EH (cell line): ENCODE results near the gene ZFAND2A.
A peak's percentile ranks its signal among the peaks of the same experiment; 100 is the strongest.
"Not testable (repeated sequence)": the region's sequence is repeated elsewhere in the genome, so short reads cannot be mapped to it uniquely, and the experiment has no call there.

Experiments used
- DNase-seq: peaks from one replicate; pipeline ENCODE4 v3.0.0-alpha.2; 2015; ENCODE audit warnings: low read depth

ZFAND2A gene

GRCh38 chr7:1124164-1124563 is 35.8 kb downstream of the ZFAND2A start:
- no peak for DNase-seq

DNA sequence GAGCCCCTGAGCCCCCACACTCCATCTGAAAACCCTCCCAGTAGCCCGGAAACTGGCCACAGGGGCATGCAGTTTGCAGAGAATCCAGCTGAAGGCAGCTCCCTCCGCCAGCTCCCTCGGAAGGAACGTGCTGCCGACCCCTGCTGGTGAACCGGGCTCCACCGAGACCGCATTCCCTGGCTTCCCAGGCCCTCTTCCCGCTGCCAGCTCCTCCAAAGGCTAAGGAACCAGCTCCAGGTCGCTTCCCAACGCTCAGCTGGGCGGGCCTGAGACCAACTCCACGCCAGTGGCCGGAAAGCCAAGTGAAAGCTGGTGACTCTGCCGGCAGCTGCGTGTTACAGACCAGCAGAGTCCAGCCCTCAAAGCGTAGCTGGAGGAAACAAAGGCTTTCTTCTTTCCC is 36.3 kb downstream of the ZFAND2A start:
- DNase-seq = peak; percentile 69

GRCh38 chr7:1122832-1123501 is 37.0 kb downstream of the ZFAND2A start:
- no peak for DNase-seq

- no peak for DNase-seq
Observed at GRCh38 chr7:1121886-1122831, 37.8 kb downstream of the ZFAND2A start.

DNA sequence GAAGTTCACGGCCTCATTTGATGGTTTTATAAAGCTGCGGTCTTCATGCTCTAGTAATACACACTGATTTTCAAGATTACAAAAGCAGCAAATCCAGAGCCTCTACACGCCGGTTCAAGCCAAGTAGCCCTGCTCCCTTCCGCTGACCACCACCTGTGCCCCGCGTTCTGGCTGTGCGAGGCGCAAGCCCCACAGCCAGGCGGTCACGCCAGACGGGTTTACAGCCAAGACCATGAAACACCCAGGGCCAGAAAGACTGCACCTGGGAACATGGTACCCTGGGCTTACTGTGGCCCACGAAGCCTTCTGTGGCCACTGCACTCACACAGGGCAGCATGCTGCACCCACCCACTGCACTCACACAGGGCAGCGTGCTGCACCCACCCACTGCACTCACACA is 38.5 kb downstream of the ZFAND2A start:
- DNase-seq = no peak

- DNase-seq = no peak
Observed at GRCh38 chr7:1120791-1121190, 39.2 kb downstream of the ZFAND2A start.

DNA sequence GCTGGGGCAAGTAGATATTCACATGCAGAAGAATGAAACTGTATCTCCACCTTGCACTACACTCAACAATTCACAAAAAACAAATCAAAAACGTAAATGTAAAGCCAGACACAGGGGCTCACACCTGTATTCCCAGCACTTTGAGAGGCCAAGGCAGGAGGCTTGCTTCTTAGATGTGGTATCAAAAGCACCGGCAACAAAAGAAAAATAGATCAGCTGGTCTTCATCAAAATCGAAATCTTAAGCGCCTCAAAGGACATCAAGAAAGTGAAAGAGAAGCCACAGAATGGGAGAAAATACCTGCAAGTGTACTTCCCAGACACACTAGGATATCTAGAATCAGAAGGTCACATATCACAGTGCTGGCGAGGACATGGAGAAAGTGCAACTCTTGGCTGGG is 40.8 kb downstream of the ZFAND2A start:
- no peak for DNase-seq

DNA sequence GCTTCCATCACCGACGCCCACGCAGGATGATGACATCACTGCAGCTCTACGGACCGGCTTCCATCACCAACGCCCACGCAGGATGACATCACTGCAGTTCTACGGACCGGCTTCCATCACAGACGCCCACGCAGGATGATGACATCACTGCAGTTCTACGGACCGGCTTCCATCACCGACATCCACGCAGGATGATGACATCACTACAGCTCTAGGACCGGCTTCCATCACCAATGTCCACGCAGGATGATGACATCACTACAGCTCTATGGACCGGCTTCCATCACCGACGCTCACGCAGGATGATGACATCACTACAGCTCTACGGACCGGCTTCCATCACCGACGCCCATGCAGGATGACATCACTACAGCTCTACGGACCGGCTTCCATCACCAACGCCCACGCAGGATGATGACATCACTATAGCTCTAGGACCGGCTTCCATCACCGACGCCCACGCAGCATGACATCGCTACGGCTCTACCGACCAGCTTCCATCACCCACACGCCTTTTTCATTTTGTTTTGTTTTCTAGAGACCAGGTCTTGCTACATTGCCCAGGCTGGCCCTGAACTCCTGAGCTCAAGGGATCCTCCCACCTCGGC is 42.6 kb downstream of the ZFAND2A start:
- DNase-seq = no peak

DNA sequence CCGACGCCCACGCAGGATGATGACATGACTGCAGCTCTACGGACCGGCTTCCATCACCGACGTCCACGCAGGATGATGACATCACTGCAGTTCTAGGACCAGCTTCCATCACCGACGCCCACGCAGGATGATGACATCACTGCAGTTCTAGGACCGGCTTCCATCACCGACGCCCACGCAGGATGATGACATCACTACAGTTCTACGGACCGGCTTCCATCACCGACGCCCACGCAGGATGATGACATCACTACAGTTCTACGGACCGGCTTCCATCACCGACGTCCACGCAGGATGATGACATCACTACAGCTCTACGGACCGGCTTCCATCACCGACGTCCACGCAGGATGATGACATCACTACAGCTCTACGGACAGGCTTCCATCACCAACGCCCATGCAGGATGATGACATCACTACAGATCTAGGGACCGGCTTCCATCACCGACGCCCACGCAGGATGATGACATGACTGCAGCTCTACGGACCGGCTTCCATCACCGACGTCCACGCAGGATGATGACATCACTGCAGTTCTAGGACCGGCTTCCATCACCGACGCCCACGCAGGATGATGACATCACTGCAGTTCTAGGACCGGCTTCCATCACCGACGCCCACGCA is 43.5 kb downstream of the ZFAND2A start:
- DNase-seq = not testable (repeated sequence)

GRCh38 chr7:1115171-1116045 is 44.6 kb downstream of the ZFAND2A start:
- not testable (repeated sequence) for DNase-seq

GRCh38 chr7:1114505-1114904 is 45.5 kb downstream of the ZFAND2A start:
- DNase-seq = no peak

- no peak for DNase-seq
Observed at GRCh38 chr7:1114088-1114487, 45.9 kb downstream of the ZFAND2A start.

- no peak for DNase-seq
Observed at GRCh38 chr7:1113548-1113885, 46.5 kb downstream of the ZFAND2A start.

- DNase-seq = no peak
Observed at GRCh38 chr7:1112625-1113547, 47.1 kb downstream of the ZFAND2A start.

DNA sequence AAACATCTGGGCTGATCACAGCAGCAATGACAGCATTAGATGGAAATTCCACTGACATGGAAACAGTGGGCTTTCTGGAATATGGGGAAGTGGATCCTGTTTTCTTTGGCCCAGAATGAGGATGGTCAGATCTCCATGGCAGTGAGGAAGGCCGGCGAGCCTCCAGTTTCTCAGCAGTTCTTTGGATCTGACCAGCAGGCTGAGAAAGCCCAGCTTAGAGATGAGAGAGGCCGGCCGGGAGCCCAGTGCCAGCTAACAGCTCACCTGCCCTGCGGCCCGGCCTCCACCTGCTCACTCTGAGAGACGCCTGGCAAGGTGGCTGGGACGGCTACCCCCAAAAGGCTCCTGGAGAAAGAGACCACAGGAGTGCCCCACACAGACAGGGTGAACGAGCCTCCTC is 47.9 kb downstream of the ZFAND2A start:
- DNase-seq = no peak

GRCh38 chr7:1111156-1111555 is 48.8 kb downstream of the ZFAND2A start:
- no peak for DNase-seq

DNA sequence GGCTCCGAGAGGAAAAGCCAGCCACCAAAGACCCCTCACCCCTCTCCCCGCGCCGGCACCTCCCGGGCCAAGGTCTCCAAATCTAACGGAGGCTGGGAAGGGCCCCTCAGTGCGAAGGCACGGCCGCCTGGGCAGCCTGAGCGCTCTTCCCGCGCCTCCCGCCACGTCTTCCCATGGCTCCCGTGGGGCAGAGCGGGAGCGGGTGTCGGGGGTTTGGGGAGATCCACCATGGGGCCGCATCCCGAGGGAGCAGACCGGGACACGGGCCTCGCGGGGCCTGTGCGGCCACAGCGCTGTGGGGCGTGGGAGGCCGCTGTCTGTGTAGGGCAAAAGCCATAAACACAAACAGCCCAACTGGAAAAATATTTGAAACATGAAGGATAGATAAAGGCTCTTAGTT is 49.6 kb downstream of the ZFAND2A start:
- no peak for DNase-seq

DNA sequence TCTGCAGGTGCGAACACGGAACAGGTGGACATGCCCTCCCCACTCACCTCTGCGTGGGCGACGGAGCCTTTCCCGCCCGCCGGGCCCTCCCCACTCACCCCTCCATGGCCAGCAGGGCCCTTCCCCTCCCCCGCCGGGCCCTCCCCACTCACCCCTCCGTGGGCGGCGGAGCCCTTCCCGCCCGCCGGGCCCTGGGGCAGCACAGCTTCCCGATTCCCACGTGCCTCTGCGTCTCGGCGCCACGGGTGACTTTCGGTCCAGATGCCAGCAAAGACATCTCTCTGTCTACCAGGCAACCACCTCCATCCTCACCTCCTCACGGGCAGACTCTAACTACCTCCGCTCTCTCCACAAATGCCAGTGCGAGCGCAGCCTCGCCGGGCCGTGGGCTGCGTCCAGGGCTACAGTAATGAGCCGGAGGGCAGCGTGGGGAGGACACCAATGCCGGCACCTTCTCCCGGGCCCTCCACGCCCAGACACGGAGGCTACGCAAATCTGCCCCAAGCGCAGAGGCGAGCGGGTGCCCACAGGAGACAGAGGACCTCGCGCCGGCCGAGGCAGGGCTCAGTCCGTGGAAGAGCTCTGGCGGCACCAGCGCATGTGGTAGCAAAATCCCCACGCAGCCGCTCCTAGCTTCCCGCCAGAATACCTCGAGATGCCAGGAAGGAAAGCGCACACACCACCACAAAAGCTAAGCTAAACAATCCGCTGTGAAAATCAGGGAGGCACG is 50.2 kb downstream of the ZFAND2A start:
- no peak for DNase-seq

- DNase-seq = no peak
Observed at GRCh38 chr7:1108264-1108920, 51.6 kb downstream of the ZFAND2A start.
